NCI-H128 (cell line): ENCODE data around the gene C12orf57.

ENCODE experiments used
- DNase-seq: peaks from one replicate; lab custom pipeline; 2025; ENCODE audit not compliant: unreplicated experiment; lab: John Stamatoyannopoulos, UW

The C12orf57 gene

GRCh38 chr12:6917491-6918231 is 26.2 kb upstream of the C12orf57 start:
- DNase-seq = no peak

GRCh38 chr12:6919588-6919987 is 24.2 kb upstream of the C12orf57 start:
- no peak for DNase-seq

GRCh38 chr12:6921539-6921938 is 22.3 kb upstream of the C12orf57 start:
- DNase-seq = no peak

- no peak for DNase-seq
Measured at GRCh38 chr12:6921996-6922946, 21.6 kb upstream of the C12orf57 start.

- no peak for DNase-seq
Measured at GRCh38 chr12:6923003-6923732, 20.7 kb upstream of the C12orf57 start.

GRCh38 chr12:6923851-6924250 is 20.0 kb upstream of the C12orf57 start:
- DNase-seq = no peak

GRCh38 chr12:6925239-6925539 is 18.6 kb upstream of the C12orf57 start:
- DNase-seq = no peak

- DNase-seq = no peak
Measured at GRCh38 chr12:6925540-6926279, 18.1 kb upstream of the C12orf57 start.

GRCh38 chr12:6927379-6928021 is 16.3 kb upstream of the C12orf57 start, which contains the start of gene ATN1:
TSS of gene ATN1 (plus strand) at chr12:6927959. CDS start at chr12:6934002, 6,043 bp downstream.
- peak; percentile 34 for DNase-seq

GRCh38 chr12:6928022-6928702 is 15.7 kb upstream of the C12orf57 start:
- no peak for DNase-seq

GRCh38 chr12:6928703-6929407 is 15.0 kb upstream of the C12orf57 start:
- DNase-seq = no peak

- DNase-seq = no peak
Measured at GRCh38 chr12:6929466-6930452, 14.1 kb upstream of the C12orf57 start.

- no peak for DNase-seq
Measured at GRCh38 chr12:6932766-6933165, 11.1 kb upstream of the C12orf57 start.

GRCh38 chr12:6934110-6934509 is 9.7 kb upstream of the C12orf57 start:
- DNase-seq = no peak

- DNase-seq = no peak
Measured at GRCh38 chr12:6935371-6936193, 8.2 kb upstream of the C12orf57 start.

- no peak for DNase-seq
Measured at GRCh38 chr12:6936194-6936635, 7.6 kb upstream of the C12orf57 start.
